ENCODE measurements around the gene SPIN2B. TPM values are rescaled to one million over a fixed set of nuclear protein-coding genes. Genes with fewer than 3 reads are reported as not detected.
"Not testable (repeated sequence)": the region's sequence is repeated elsewhere in the genome, so short reads cannot be mapped to it uniquely, and the experiment has no call there.

Gene SPIN2B
- total and polyA plus RNA-seq, 4 donors = 4.5 to 13.3 (median 8.0) TPM

- Histone ChIP-seq H3K36me3 (ENCODE audit: control insufficient read depth in 4 of 4, insufficient read depth in 4 of 4, low read length in 4 of 4) (no peaks in the 10 kb centered on the region), H3K9me3 (ENCODE audit: control insufficient read depth in 4 of 4, insufficient read depth in 3 of 4, low read length in 3 of 4) (peaks cover 0 to 3% (median 0%) of the 10 kb centered on the region in 4 donors), H3K4me3 (no peak overlapping the region), H3K27ac (ENCODE audit: low read depth in 1 of 2, low read length in 1 of 2) (no peak overlapping the region), H3K4me1 (ENCODE audit: control insufficient read depth in 5 of 5, insufficient read depth in 5 of 5, low read length in 5 of 5) (no peaks in the 10 kb centered on the region), H3K27me3 (ENCODE audit: control insufficient read depth in 3 of 3, insufficient read depth in 3 of 3, low read length in 2 of 3) (peaks cover 0 to 3% (median 0%) of the 10 kb centered on the region in 3 donors), H3K9ac (ENCODE audit: insufficient read depth in 1 of 2, low read length in 2 of 2) (no peak overlapping the region)
- DNase-seq (no peak), ATAC-seq (ENCODE audit: insufficient read depth, low FRiP score) (no peak)
- TF ChIP-seq CTCF (IDR thresholded peaks at IDR 0.05; ENCODE audit: control extremely low read depth, extremely low read depth) = no peak
- WGBS, 2 donors = 74 to 94% methylated on average over 4 of the region's 4 CpGs
Observed at GRCh38 chrX:57138674-57139073, 17.3 kb upstream of the SPIN2B start.

DNA sequence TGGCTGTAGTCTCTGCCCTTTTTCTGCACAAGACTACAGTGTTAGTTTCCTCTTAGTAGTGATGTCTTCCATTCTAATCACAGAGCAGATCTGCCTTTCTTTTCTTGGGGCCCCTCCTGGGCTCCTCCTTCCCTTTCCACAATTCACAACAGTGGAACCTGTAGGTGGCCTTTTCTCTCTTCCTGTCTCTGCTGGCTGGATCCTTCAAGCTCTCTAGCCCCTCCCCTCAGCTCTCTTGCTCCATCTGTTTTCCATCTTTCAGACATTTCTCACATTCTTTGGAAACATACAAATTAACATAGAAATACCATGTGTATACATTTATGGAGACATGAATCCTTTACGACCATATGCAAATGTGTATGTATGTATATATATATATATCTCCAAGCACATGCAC is 16.2 kb upstream of the SPIN2B start:
- no peak overlapping the region for H3K9ac ChIP-seq (ENCODE audit: insufficient read depth in 1 of 2, low read length in 2 of 2)
- WGBS, 2 donors = 61 to 71% methylated on average over 1 of the region's 1 CpG
- no peak overlapping the region for H3K4me3 ChIP-seq
- DNase-seq = peak; percentile 33 to 79 (median 77)
- no peaks in the 10 kb centered on the region for H3K36me3 ChIP-seq (ENCODE audit: control insufficient read depth in 4 of 4, insufficient read depth in 4 of 4, low read length in 4 of 4)
- no peak for TF ChIP-seq CTCF (IDR thresholded peaks at IDR 0.05; ENCODE audit: control extremely low read depth, extremely low read depth)
- H3K27me3 ChIP-seq (ENCODE audit: control insufficient read depth in 3 of 3, insufficient read depth in 3 of 3, low read length in 2 of 3) = peaks cover 0 to 3% (median 0%) of the 10 kb centered on the region in 3 donors
- no peaks in the 10 kb centered on the region for H3K4me1 ChIP-seq (ENCODE audit: control insufficient read depth in 5 of 5, insufficient read depth in 5 of 5, low read length in 5 of 5)
- H3K9me3 ChIP-seq (ENCODE audit: control insufficient read depth in 4 of 4, insufficient read depth in 3 of 4, low read length in 3 of 4) = peaks cover 0 to 3% (median 0%) of the 10 kb centered on the region in 4 donors
- no peak overlapping the region for H3K27ac ChIP-seq (ENCODE audit: low read depth in 1 of 2, low read length in 1 of 2)
- ATAC-seq (ENCODE audit: insufficient read depth, low FRiP score) = no peak

DNA sequence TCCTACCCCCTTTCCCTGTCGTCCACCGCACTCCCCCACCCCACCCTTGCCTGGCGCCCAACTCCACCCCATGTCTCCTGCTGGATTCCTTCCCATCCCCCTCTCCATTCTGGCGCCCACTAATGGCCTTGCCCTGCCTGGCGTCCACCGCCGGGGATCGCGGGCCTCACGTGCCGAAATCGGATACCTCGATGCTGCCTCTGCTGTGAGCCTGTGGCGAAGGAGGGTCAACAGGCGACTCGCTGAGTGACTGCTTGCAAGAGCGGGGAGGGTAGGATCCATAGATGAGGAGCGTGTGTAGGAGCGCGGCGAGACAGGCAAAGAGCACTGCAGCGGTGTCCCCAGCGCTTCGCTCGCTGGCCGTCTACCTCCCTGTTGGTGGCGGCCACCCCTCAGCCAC is 15.7 kb upstream of the SPIN2B start, which contains the start of gene SPIN2A:
Gene SPIN2A (minus strand): TSS at position 325 of the 400 bp plus-strand sequence. CDS start 800 bp downstream, outside the sequence.
- not testable (repeated sequence) for H3K9ac ChIP-seq (ENCODE audit: insufficient read depth in 1 of 2, low read length in 2 of 2); H3K27ac ChIP-seq (ENCODE audit: low read depth in 1 of 2, low read length in 1 of 2); H3K9me3 ChIP-seq (ENCODE audit: control insufficient read depth in 4 of 4, insufficient read depth in 3 of 4, low read length in 3 of 4); H3K36me3 ChIP-seq (ENCODE audit: control insufficient read depth in 4 of 4, insufficient read depth in 4 of 4, low read length in 4 of 4); H3K27me3 ChIP-seq (ENCODE audit: control insufficient read depth in 3 of 3, insufficient read depth in 3 of 3, low read length in 2 of 3); H3K4me3 ChIP-seq; H3K4me1 ChIP-seq (ENCODE audit: control insufficient read depth in 5 of 5, insufficient read depth in 5 of 5, low read length in 5 of 5); ATAC-seq (ENCODE audit: insufficient read depth, low FRiP score)
- WGBS, 2 donors = 43 to 63% methylated on average over 6 to 27 of the region's 27 CpGs
- peak; percentile 43 to 60 (median 53) for DNase-seq

DNA sequence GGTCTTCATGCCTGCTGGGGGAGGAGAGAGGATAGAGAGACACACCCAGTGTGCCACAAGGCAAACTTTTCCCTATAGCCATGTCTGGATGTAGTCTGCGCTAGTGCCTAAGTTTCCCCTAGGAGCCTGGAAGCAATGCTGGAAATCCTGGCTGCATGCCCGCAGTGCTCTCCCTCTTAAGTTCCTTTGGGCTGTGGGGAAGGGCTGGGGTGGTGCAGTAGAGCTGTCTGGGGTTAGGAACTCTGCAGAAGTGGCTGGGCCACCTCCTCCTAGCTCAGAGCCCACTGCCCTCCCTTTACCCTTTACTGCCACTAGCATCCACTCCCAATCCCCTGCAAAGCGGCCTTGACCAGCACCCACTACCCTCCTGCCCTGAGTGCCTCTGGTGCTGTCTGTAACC is 15.2 kb upstream of the SPIN2B start:
- H3K9ac ChIP-seq (ENCODE audit: insufficient read depth in 1 of 2, low read length in 2 of 2); ATAC-seq (ENCODE audit: insufficient read depth, low FRiP score): not testable (repeated sequence)
- 77% methylated on average over 1 of the region's 3 CpGs; no CpG with 5 or more reads in 1 of the 2 donors for WGBS, 2 donors

More for the DNA sequence above, 15.2 kb upstream of the SPIN2B start:
- H3K36me3 ChIP-seq (ENCODE audit: control insufficient read depth in 4 of 4, insufficient read depth in 4 of 4, low read length in 4 of 4); H3K27me3 ChIP-seq (ENCODE audit: control insufficient read depth in 3 of 3, insufficient read depth in 3 of 3, low read length in 2 of 3); H3K9me3 ChIP-seq (ENCODE audit: control insufficient read depth in 4 of 4, insufficient read depth in 3 of 4, low read length in 3 of 4); H3K4me1 ChIP-seq (ENCODE audit: control insufficient read depth in 5 of 5, insufficient read depth in 5 of 5, low read length in 5 of 5); H3K27ac ChIP-seq (ENCODE audit: low read depth in 1 of 2, low read length in 1 of 2); H3K4me3 ChIP-seq: not testable (repeated sequence)
- DNase-seq = peak; percentile 7 to 20 (median 13)
